PFSK-1 (cell line): ENCODE measurements around the gene GPR26.

Source experiments
- FOXP2 ChIP-seq: optimal IDR thresholded peaks from 2 replicates; pipeline ENCODE3; 2011; ENCODE audit warnings: borderline replicate concordance, control low read depth, inconsistent platforms; ENCODE audit not compliant: insufficient read depth; ENCODE audit errors: extremely low read length, extremely low read depth
- POLR2AphosphoS5 ChIP-seq: IDR thresholded peaks from 2 replicates; pipeline ENCODE4 v1.6.1; 2012; ENCODE audit warnings: low read depth, mild to moderate bottlenecking, control low read depth, low read length, moderate library complexity
- SIN3A ChIP-seq: IDR thresholded peaks from 2 replicates; pipeline ENCODE4 v1.6.1; 2012; ENCODE audit warnings: mild to moderate bottlenecking, low read length, moderate library complexity, borderline replicate concordance; ENCODE audit not compliant: insufficient read depth
- TAF1 ChIP-seq: IDR thresholded peaks from 2 replicates; pipeline ENCODE4 v1.6.1; 2012; ENCODE audit warnings: low read length, control low read depth, borderline replicate concordance; ENCODE audit not compliant: insufficient read depth
- TF ChIP-seq, protein P1 (sequence below), 2 experiments: IDR thresholded peaks; 2 replicates each; pipeline versions ENCODE4 v1.6.1 to v1.8.0; 2011 to 2012; ENCODE audit warnings: low read depth in 2 of 2, low read length in 2 of 2, control low read depth in 1 of 2, inconsistent platforms in 1 of 2, mild to moderate bottlenecking in 1 of 2, moderate library complexity in 1 of 2; ENCODE audit not compliant: insufficient read depth in 1 of 2

The GPR26 gene

DNA sequence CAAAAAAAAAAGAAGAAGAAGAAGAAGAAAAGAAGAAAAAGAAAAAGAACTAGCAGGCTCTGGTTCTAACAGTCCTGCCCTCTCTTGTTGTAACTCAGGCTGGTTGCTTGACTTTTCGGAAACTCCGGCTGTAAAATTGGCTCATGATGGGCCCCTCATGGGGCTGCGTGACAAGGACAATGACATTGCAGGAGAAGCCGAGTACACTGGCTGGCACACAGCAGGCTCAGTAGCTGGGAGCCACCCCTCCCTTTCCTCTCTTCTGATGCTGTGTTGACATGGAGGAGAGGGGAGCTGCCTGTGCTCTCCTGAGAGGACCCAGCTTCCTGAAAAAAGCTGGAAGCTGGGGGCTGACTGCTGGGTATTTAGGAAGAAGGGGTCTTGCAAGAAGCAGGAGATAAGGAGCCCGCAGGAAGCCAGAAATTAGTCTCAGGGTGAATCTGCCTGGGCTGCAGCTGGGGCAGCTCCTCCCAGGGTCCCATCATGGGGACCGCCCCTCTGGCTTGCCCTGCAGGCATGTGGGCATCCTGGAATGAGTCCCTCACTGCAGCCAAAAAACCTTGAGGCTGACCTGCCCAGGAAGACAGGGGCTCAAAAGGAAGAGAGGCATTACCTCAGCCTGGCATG lies 14.6 kb upstream of the GPR26 start:
- TF ChIP-seq TAF1 (no peak), SIN3A (no peak), FOXP2 (no peak), POLR2AphosphoS5 (no peak)
- TF ChIP-seq, protein P1, sequence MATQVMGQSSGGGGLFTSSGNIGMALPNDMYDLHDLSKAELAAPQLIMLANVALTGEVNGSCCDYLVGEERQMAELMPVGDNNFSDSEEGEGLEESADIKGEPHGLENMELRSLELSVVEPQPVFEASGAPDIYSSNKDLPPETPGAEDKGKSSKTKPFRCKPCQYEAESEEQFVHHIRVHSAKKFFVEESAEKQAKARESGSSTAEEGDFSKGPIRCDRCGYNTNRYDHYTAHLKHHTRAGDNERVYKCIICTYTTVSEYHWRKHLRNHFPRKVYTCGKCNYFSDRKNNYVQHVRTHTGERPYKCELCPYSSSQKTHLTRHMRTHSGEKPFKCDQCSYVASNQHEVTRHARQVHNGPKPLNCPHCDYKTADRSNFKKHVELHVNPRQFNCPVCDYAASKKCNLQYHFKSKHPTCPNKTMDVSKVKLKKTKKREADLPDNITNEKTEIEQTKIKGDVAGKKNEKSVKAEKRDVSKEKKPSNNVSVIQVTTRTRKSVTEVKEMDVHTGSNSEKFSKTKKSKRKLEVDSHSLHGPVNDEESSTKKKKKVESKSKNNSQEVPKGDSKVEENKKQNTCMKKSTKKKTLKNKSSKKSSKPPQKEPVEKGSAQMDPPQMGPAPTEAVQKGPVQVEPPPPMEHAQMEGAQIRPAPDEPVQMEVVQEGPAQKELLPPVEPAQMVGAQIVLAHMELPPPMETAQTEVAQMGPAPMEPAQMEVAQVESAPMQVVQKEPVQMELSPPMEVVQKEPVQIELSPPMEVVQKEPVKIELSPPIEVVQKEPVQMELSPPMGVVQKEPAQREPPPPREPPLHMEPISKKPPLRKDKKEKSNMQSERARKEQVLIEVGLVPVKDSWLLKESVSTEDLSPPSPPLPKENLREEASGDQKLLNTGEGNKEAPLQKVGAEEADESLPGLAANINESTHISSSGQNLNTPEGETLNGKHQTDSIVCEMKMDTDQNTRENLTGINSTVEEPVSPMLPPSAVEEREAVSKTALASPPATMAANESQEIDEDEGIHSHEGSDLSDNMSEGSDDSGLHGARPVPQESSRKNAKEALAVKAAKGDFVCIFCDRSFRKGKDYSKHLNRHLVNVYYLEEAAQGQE (IDR thresholded peaks at IDR 0.05; ENCODE audit: insufficient read depth in 1 of 2, low read depth in 2 of 2, low read length in 2 of 2), result no peak

DNA sequence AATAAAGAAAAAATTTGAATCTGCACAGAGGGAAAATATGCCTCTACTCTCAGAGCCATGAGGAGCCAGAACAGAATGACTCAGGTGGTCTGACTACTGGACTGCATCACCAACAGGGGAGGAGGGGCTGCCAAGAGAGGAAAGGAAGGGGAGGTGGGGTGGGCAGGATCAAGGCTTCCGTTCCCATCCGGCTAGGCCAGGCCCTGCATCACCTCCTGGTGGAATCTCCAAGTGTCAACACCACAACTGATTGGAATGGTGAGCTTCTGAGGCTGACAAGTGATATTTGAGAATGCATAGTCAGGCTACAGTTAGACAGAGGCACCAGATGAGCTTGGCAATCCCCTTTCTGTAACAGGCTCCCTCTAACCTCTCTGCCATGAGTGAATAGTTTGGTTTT lies 10.4 kb upstream of the GPR26 start:
- TF ChIP-seq POLR2AphosphoS5 (no peak), SIN3A (no peak), TAF1 (no peak), FOXP2 (no peak)
- TF ChIP-seq, protein P1 (IDR thresholded peaks at IDR 0.05; ENCODE audit: insufficient read depth in 1 of 2, low read depth in 2 of 2, low read length in 2 of 2), result no peak

DNA sequence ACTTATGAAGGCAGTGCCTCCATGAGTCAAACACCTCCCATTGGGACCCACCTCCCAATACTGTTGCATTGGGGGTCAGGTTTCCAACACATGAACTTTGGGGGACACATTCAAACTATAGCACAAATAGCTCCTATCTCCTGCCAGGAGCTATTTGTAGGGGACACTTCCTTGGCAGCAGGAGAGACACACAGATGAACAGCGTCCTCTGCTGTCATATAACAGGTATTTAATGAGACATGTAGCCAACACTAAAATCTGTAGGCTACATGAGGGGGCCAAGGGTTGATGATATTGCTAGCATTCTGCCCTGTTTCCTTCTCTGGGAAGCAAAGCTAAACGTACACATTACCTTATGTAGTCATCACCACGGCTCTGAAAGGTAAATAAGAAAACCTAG lies 2.6 kb upstream of the GPR26 start:
- no peak for TF ChIP-seq TAF1
- TF ChIP-seq, protein P1 (IDR thresholded peaks at IDR 0.05; ENCODE audit: insufficient read depth in 1 of 2, low read depth in 2 of 2, low read length in 2 of 2), result no peak
- no peak for TF ChIP-seq FOXP2
- no peak for TF ChIP-seq POLR2AphosphoS5

DNA sequence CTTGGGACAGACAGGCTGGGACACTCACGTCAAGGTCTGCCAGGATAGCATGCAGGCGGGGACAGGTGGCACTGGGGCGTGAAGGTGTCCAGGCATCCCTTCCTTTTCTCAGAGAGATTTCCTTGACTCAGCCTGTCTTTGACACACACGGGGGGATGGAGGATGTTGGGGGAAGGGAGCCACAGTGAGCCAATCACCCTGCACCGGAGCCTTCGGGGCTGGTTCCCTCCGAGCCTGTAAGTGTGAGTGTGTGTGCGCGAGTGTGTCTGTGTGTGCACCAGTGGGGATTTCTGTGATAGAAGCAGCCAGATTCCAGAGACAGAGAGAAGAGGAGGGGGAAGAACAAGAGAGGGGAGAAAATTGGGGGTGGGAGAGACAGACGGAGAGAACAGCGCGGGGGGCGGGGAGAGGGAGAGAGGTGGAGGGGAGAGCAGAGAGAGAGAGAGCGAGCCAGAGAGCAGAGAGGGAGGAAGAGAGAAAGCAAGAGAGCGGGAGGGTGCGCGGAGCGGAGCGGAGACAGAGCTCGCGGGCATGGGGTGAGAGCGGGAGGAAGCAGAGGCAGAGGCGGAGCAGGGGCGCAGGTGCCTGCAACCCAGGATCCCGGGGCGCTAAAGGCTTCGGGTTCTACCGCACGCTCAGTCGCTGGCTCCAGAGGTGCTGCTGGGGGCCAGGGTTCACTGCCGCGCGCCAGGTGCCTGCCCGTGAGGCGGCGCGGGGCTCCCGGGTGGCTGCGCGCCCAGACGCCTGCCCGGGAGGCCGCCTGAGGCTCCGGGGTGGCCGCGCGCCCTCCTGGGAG lies 466 bp upstream of the GPR26 start:
- TF ChIP-seq, protein P1 (IDR thresholded peaks at IDR 0.05; ENCODE audit: insufficient read depth in 1 of 2, low read depth in 2 of 2, low read length in 2 of 2), result no peak
- no peak for TF ChIP-seq FOXP2
- no peak for TF ChIP-seq TAF1
- no peak for TF ChIP-seq SIN3A
- TF ChIP-seq POLR2AphosphoS5, result no peak

DNA sequence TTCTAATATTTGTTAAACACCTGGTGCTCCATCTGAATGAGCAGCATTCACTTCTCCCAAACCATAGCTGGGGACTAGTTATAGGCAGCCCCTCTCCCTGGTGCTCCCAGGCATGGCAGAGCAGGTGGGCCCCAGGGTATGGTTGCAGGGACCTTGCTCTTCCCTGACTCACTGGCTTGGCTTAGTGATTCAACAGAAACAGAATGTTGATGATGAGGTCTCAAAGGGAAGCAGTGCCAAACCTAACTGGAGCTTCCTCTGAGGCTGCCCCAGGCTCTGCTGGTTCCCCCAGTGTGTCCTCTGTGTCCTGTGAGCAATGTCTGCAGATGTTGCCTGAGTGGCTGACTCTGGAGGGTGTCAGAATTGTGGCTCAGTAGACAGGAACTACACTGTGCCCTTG lies 3.7 kb downstream of the GPR26 start:
- TF ChIP-seq TAF1 (no peak), SIN3A (no peak), POLR2AphosphoS5 (no peak), FOXP2 (no peak)
- TF ChIP-seq, protein P1 (IDR thresholded peaks at IDR 0.05; ENCODE audit: insufficient read depth in 1 of 2, low read depth in 2 of 2, low read length in 2 of 2), result no peak
